ENCODE measurements around the gene DGKI.

DGKI gene

DNA sequence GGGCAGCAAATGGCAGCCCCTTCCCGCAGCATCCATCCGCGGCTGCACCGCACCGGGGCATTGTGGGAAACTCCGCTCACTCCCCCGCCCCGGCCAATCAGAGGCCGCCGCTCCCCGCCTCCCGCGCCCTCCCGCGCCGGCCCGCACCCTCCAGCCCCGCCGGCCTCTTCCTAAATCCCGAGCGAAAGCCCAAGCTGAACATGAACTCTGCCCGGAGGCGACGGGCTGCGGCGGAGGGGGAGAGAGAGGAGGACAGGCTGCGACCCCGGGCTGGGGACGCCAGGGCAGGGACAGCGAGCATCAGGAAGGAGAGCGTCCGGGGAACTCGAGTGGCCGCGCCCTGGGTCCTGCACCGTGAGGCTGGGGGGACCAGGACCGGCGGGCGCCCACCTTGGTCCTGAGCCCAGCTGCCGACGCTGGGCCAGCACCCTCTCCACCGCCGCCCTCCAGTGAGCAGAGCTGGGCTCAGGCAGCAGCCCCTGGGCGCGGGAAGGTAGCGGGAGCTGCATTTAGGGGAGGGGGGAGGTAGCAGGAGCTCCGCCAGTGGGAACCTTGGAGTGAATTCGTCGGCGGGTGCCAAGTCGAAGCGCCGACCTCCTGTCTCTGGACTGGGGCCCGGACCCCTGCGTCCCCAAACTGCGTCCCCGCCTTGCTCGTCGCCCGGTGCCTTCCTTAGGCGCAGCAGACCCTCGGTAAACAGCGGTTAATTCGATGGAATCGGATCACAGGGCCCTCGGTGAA, at the start of gene DGKI:
TSS of gene DGKI (minus strand) at position 148 of the 741 bp plus-strand sequence.
- no peak for DNase-seq (ENCODE audit: low read depth in 3 of 3)

DNA sequence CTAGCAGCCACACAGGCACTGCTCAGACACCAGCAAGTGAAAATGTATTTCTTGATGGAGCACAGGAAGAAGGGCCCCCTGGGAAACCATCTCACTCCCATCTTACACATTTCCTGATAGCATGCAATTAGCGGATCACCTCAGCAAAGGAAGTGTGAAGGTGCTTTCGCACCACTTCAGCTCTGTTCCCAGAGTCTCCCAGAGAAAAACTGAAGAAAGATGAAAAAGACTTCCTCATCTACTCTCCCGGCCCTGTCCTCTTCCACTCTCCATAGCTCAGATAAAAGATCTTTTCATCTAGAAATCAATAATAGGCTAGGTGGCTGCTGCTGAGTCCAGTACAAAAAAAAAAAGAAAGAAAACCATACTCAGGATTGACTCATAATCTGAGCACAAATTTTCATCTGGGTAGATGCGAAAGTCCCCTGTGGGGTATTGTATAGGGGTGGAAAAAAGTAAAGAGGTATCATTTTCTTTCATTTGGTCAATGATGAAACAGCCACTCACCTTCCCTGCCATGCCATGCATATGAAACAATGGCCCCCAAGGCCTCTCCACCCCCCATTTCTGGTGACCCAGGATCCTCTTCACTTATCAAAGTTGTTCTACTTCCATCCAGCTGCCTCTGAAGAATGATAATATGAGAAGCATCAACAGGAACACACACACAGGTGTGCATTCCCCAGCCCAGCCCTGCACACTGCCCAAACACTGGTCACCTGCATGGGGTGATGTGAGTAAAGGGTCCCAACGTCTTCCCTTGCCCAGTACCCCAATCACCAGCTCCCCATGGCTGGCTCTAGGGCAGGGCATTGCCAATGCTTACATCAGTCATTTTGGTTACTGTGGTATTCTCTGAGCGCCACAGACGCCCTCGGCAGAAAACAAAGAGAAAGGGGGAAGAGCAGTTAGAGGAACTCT, 48.8 kb upstream of the DGKI start:
- no peak for DNase-seq (ENCODE audit: low read depth in 3 of 3)

GRCh38 chr7:137893143-137893742, 46.5 kb upstream of the DGKI start:
- DNase-seq (ENCODE audit: low read depth in 3 of 3), result no peak

- no peak for DNase-seq (ENCODE audit: low read depth in 3 of 3)
These were observed 44.4 kb upstream of the DGKI start for GRCh38 chr7:137891016-137891655.

DNA sequence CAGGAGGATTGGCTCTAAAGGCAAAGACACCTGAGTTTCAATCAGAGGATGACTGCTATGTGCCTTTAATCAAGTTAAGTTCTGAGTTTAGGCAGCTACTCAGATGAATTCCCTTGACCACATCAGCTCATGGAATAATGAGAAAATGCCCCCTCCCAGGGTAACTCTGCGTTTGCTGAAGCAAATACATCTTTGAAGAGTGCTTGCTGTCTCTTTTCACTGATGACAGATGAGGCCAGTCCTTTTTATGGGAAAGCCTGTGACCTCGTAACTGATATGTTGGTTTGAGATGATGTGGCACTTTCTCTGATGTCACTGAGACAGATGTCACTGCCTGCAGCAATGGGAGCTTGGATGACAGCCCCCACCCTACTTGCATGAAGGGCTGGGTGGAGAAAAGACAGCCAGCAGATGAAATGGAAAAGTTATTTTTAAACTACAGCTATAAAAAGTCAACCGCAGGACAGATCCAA, 43.7 kb upstream of the DGKI start:
- no peak for DNase-seq (ENCODE audit: low read depth in 3 of 3)

DNA sequence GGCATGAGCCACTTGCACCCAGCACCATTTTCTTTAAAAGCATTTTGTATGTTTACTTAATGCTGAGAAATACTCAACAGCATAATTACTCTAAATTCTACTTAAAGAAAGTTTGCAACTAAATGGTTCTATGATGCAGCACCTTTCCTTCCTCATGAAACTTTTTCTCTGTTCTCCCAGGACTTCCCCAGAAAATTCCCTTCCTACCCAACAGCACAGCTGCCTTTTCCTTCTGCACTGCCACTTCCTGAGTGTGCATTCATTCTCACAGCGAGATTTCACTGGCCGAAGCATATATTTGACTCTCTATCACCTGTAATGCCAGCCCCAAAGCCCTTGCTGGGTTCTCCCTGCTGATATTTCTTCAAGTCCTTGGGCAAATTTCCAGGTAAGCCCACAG, 41.5 kb upstream of the DGKI start:
- DNase-seq (ENCODE audit: low read depth in 3 of 3), result no peak

GRCh38 chr7:137886746-137887145, 40.0 kb upstream of the DGKI start:
- no peak for DNase-seq (ENCODE audit: low read depth in 3 of 3)

DNA sequence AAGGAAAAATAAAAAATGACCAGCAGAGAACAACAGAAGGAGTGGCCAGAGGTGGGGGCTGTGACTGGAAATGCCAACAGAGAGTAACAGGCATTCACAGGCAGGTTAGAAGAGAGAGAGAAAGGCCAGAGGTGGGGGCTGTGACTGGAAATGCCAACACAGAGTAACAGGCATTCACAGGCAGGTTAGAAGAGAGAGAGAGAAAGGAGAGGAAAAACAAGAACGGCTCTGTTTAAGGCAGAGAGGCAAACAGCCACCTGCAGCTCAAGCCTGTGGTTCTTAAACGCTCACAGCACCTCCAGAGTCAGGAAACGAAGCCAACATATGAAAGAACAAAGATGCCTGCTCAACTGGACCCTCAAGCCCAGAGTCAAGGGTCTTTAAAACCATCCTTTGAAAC, 39.5 kb upstream of the DGKI start:
- no peak for DNase-seq (ENCODE audit: low read depth in 3 of 3)

DNA sequence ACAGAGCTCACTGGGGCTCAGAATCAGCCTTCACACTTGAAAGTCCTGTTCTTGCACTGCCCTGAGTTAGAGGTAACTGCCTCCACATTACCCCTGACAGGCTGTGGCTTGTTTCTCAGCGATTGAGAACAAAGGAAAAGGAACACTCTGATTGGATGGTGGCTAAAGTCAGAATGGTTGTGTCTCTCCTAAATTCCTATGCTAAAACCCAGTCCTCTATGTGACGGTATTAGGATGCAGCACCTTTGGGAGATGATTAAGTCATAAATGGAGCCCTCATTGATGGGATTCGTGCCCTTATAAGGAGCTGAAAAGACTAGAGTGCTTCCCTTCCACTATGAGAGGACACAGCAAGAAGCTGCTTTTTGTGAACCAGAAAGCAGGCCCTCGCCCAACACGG, 38.9 kb upstream of the DGKI start:
- DNase-seq (ENCODE audit: low read depth in 3 of 3), result no peak

DNA sequence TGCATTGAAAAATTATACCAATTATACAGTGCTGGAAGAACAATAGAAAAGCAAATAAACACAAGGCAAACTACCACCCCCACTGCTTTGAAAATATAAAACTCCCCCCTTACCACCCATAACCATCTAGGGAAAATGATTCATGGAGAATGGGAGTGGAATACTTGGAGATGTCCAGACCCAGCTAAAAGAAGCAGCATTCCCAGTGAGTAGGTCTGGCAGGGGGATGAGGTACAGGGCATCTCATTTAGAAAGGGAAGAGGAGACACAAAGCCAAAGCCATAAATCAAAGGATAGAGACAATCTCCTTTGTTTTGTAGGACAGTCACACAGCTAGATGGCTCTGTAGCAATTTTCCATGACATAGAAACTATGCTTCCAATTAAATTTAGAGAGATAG, 36.0 kb upstream of the DGKI start:
- DNase-seq (ENCODE audit: low read depth in 3 of 3), result no peak

DNA sequence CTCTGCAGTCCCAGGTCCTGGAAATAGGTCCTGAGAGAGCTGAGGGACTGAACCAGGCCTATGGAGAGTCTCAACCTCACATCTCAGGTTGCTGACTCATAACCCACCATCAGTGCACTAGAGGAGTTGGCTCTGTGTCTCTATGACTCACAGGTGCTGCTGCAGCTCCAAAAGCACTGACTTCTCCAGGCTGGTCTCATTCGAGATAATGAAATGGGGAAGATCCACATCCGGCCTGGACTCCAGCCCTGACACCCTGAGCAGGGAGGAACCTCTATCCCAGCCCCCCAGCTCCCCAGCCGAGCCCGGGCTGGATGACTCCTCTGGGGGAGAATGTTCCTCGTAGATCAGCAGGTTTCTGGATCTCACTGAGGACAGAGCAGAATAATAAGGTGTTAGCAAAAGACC, 35.5 kb upstream of the DGKI start:
- DNase-seq (ENCODE audit: low read depth in 3 of 3), result no peak

DNA sequence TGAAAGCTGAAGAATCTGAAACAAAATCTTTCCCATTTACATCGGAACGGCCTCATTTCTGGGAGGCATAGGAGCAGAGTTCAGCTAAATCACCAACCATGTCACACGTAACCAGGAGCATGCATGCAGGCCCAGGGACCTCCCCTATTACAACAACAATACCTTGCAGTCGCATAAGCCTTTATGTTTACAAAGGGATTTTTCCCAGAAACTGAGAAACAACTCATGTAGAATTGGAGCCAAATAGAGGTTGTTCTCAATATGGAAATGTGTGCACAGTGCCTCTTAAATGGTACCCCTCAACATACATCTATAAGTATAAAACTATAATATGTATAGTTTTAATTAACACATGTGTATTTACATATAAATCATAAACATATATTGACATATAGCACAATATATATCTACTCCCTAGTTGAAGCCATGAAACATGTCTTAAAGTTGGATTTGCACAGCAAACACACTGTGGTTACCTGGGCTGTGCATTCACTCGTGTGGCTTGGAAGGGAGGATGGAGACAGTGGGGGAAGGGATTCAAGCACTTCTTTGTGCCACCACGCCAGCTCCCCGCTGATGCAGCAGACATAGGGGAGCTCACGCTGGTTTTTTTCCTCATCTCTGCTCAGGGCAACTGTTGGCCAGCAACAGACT, 35.0 kb upstream of the DGKI start:
- DNase-seq (ENCODE audit: low read depth in 3 of 3), result no peak

- DNase-seq (ENCODE audit: low read depth in 3 of 3), result no peak
These were observed 33.7 kb upstream of the DGKI start for GRCh38 chr7:137880432-137880831.

- DNase-seq (ENCODE audit: low read depth in 3 of 3), result no peak
These were observed 32.8 kb upstream of the DGKI start for GRCh38 chr7:137879357-137880158.

- no peak for DNase-seq (ENCODE audit: low read depth in 3 of 3)
These were observed 31.7 kb upstream of the DGKI start for GRCh38 chr7:137878333-137878961.

DNA sequence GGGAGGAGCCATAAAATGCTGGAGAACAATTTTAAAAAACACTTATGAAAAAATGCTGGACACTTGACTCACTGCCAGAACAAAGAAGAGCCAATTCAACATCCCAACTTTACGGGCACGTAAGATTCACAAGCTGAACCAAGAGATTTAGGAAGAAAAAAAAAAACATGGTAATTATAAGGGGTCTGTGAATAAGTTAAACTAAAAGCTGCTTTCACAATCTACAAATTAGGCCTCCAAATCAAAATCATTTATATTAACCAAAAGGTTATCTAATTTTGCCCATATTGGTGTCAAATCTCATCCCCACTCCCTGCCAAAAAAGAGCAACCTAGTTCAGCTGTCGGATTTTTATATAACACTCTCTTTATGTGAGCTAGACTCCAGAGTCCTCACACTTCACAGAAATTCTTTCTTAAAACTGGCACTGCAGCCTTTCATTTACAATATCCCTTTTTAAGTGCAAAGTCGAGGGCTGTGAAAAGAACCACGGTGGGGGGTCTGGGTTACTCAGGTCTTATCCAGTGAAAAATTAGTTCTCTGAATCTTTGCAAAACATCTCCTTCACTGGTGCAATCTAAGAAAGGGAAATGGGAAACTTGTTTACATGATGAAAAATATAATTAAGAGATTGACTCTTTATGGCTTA, 30.4 kb upstream of the DGKI start:
- DNase-seq (ENCODE audit: low read depth in 3 of 3), result no peak

- no peak for DNase-seq (ENCODE audit: low read depth in 3 of 3)
These were observed 29.0 kb upstream of the DGKI start for GRCh38 chr7:137875746-137876145.

DNA sequence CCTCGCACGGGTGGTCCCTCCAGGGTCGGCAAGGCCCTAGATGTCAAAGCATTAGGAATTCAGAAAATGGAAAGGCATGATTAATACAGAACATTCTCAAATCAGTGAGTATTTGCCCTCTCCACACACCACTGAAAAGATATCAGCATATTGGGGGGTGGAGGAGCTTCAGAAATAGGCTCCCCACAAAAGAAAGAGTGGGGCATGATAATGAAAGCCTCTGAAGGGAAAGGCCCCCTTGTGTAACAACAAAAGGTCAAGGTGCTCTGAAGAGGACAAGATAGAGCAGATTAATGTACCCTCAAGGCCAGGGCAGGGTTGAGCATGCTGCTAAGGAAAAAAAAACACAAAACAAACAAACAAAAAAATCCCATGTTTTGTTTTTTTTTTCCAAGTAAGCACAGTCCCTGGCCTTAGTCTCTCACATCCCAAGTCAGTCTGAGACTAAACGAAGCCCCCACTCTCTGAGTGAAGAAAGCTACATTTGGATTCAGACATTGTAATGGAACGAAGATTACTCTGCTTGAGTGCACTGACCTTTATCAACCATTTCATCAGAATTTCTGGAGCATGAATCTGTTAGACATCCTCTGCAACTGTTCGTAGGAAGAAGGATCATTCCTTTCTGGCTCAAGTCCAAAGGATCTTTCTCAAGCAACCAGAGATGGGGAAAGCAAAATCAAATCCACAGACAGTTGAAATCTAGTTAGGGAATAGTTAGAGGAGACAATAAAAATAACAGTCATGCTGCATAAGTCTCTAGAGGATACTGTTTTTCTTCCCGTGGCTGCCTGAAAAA, 27.4 kb upstream of the DGKI start:
- no peak for DNase-seq (ENCODE audit: low read depth in 3 of 3)

DNA sequence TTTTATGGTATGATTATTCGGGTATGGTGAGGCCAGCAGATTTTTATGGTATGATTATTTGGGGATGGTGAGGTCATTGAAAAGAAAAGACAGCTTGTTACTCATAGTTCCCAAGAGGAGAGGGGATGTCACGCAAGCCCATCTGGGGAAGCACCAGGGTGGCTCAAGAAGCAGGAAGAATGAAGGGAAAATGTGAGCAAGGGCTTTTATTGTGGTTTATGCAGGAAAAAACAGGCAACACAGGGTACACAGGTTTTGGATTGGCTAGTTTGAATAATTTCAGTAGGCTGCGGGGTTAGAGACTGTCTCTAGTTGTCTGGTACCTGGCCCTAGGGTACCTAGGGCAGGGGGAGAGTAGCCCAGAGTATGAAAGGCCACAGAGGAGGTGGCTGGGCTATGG, 26.8 kb upstream of the DGKI start:
- DNase-seq (ENCODE audit: low read depth in 3 of 3), result no peak

Measured in stimulated activated CD4-positive, alpha-beta T cell treated with anti-CD3 and anti-CD28 coated beads, TNF-alpha, amount 100 ng/mL, for 4 hours (primary cell).